22Rv1 (cell line): ENCODE measurements around the gene SRPRB.
"Not testable (repeated sequence)": the region's sequence is repeated elsewhere in the genome, so short reads cannot be mapped to it uniquely, and the experiment has no call there.

Experiments
- H3K27ac ChIP-seq: fragments of 450-650 bp; 2 replicates; pipeline ENCODE4 v1.5.1; 2017
- ZFX ChIP-seq: fragments of 450-650 bp; IDR thresholded peaks from 2 replicates; pipeline ENCODE4 v1.6.1; 2017; ENCODE audit warnings: antibody characterized with exemption, borderline replicate concordance
- TF ChIP-seq, protein P1 (sequence below): fragments of 450-650 bp; IDR thresholded peaks from 2 replicates; pipeline ENCODE4 v1.5.1; 2017; ENCODE audit warnings: mild to moderate bottlenecking

SRPRB gene

DNA sequence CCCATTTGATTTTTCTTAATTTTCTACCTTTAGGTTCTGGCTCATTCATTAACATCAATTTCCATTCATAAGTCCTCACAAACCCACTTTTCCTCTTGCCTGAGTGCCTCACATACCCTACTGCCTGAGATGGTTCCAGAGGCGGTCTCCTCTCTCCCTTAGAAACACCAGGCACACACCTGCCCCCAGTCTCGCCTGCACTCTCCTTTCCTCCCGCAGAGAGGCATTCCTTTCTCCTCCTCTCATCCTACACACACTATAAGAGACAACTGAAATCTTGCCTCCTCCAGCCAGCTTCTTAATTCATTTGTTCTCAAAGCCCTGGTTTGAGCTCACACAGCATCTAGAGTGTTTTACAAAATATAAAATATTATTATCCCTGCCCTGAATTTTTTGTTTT, 31.9 kb upstream of the SRPRB start:
- TF ChIP-seq, protein P1, sequence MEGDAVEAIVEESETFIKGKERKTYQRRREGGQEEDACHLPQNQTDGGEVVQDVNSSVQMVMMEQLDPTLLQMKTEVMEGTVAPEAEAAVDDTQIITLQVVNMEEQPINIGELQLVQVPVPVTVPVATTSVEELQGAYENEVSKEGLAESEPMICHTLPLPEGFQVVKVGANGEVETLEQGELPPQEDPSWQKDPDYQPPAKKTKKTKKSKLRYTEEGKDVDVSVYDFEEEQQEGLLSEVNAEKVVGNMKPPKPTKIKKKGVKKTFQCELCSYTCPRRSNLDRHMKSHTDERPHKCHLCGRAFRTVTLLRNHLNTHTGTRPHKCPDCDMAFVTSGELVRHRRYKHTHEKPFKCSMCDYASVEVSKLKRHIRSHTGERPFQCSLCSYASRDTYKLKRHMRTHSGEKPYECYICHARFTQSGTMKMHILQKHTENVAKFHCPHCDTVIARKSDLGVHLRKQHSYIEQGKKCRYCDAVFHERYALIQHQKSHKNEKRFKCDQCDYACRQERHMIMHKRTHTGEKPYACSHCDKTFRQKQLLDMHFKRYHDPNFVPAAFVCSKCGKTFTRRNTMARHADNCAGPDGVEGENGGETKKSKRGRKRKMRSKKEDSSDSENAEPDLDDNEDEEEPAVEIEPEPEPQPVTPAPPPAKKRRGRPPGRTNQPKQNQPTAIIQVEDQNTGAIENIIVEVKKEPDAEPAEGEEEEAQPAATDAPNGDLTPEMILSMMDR: no peak
- TF ChIP-seq ZFX: no peak
- H3K27ac ChIP-seq: no peak overlapping the region

DNA sequence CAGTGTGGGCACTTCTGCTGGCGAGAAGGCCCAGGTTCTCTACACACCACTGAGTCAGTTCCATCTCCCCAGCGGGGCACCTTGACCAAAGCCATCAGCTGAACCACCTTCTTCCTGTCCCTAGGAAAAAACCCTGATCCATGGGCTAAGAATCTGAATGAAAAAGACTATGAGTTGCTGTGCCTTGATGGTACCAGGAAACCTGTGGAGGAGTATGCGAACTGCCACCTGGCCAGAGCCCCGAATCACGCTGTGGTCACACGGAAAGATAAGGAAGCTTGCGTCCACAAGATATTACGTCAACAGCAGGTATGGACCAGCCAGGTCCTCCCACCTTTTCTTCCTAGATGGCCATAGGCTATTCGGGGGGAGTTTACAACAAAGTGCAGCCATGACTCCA, 30.3 kb upstream of the SRPRB start:
- H3K27ac ChIP-seq: no peak overlapping the region
- TF ChIP-seq, protein P1: no peak
- TF ChIP-seq ZFX: no peak

DNA sequence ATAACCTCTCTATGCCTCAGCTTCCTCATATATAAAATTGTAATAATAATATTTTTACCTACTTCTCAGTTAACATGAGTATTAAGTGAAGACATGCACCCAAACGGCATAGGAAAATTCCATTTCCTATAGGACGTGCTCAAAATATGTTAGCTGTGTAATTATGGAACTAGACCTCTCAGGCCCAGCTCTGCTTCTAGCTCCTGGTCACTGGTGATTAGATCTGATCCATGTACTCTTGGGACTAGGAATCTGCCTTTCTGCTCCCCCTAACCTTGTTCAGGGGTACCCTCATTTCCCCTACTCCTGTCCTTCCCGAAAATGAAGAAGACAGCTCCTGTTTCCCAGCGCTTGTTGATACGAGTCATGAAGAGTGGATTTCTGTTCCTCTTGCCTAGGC, 29.8 kb upstream of the SRPRB start:
- no peak for TF ChIP-seq ZFX
- TF ChIP-seq, protein P1: no peak
- no peak overlapping the region for H3K27ac ChIP-seq

DNA sequence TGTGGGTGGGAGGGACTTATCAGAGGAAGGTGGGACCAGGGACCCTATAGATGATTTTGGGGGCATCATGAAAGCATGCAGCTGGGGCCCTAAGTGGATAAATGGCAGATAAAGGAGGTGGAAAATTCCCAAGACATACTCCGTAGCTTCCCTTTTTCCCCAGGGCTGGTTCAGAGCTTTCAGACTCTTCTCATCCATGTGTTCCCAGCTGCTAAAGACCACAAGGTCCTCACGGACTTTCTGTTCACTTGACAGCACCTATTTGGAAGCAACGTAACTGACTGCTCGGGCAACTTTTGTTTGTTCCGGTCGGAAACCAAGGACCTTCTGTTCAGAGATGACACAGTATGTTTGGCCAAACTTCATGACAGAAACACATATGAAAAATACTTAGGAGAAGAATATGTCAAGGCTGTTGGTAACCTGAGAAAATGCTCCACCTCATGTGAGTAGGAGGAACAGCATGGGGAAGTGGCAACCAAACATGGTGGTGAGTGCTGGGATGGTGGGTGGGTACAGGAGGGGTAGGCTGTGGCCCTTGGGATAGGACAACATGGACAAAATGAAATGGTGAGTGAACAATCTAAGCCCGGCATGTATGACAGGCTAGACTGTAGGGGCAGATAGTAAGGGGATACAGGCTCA, 28.7 kb upstream of the SRPRB start:
- no peak overlapping the region for H3K27ac ChIP-seq
- no peak for TF ChIP-seq ZFX
- TF ChIP-seq, protein P1: no peak

DNA sequence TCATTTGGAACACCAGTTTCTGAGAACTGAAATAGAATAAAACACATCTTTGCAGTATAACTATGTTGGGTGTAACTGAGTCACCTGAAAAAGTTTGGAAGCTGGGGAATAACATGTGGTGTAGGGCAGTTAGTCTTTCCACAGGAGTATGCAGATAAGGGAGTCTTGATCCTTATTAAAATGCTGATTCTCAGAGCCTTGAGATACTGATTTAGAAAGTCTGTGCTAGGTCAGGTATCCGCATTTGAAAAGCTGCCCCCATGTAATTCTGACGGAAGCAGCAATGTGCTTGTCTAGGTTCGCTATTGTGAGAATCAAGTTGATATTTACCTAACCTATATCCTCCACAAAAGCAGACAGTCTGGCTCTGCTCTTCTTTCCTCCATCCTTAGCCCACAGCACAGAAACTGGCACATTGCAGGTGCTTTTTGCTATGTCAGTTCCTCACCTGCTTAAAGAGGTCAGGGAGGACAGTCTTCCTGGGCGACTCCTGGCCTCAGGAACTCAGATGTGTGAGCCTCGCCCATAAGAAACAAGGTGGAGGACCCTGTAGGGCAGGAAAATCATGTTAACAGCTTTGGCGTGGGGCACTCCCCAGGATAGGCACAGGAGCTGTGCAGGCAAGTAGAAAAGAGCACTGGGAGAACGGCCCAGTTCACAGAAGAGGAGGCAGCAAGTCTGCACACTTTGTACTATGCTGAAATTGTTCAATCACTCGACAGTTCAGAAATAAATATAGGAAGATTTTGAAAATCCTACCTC, 27.6 kb upstream of the SRPRB start:
- H3K27ac ChIP-seq: no peak overlapping the region
- TF ChIP-seq, protein P1: no peak
- TF ChIP-seq ZFX: no peak

DNA sequence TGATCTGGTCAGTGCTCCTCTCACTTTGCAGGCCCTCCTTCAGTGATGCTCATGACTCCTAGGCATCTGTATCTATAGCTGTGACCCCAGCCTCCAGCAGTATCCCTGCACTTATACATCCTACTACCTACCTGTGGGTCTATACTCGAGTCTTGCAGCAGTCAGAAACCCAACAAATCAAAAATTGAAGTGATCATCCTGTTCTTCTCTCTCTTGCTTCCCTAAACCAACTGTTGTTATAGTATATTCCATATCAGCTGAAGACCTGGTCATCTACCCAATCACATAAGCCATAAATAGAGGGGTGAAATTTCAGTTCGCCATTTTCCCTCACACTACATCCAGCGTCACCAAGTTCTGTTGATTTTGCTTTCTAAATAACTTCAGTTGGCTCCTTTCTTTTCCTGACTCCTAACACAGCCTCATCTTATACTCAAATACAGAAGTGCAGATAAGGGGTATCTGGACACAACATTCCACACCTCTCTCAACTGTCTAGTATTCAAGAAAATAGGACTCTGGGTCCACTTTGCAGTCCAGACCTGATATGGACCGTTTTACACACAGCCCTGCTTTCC, 25.9 kb upstream of the SRPRB start:
- TF ChIP-seq, protein P1: no peak
- TF ChIP-seq ZFX: no peak
- H3K27ac ChIP-seq: no peak overlapping the region

DNA sequence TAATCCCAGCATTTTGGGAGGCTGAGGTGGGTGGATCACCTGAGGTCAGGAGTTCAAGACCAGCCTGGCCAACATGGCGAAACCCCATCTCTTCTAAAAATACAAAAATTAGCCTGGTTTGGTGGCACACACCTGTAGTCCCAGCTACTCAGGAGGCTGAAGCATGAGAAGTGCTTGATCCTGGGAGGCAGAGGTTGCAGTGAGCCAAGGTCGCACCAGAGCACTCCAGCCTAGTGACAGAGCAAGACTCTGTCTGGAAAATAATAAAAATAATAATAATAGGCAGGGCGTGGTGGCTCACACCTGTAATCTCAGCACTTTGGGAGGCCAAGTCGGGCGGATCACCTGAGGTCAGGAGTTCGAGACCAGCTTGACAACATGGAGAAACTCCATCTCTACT, 24.9 kb upstream of the SRPRB start:
- H3K27ac ChIP-seq: not testable (repeated sequence)
